SU-DHL-6 (cell line): Measurements from ENCODE around the gene GNG4.

Experiments used
- H2AFZ ChIP-seq: fragments of 200-600 bp; sonication (generic); 2 replicates; pipeline ENCODE4 v1.6.1; 2014; ENCODE audit warnings: low read depth, mild to moderate bottlenecking, moderate library complexity, mixed read lengths, antibody characterized with exemption, low read length; ENCODE audit not compliant: severe bottlenecking
- H3F3A ChIP-seq: fragments of 200-600 bp; shearing (Covaris generic); 2 replicates; pipeline ENCODE4 v1.6.0; 2016; ENCODE audit warnings: antibody characterized with exemption, mild to moderate bottlenecking; ENCODE audit not compliant: insufficient read depth
- H3K27ac ChIP-seq: fragments of 200-600 bp; sonication (generic); 2 replicates; pipeline ENCODE4 v1.5.1; 2016; ENCODE audit warnings: low read depth, mild to moderate bottlenecking, low read length, moderate library complexity, mixed read lengths
- H3K27me3 ChIP-seq: fragments of 200-600 bp; sonication (generic), shearing (Covaris generic); 2 replicates; pipeline ENCODE4 v1.6.0; 2014; ENCODE audit warnings: mild to moderate bottlenecking, low read length
- H3K36me3 ChIP-seq: fragments of 200-600 bp; sonication (generic); 2 replicates; pipeline ENCODE4 v1.6.1; 2014; ENCODE audit warnings: mild to moderate bottlenecking, low read length, mixed read lengths
- H3K4me2 ChIP-seq: fragments of 300-600, 200-600 bp; shearing (Covaris generic), sonication (generic); 2 replicates; pipeline ENCODE4 v1.6.0; 2014; ENCODE audit warnings: low read length, low read depth, mild to moderate bottlenecking; ENCODE audit not compliant: poor library complexity, severe bottlenecking
- H3K4me3 ChIP-seq: fragments of 200-600 bp; sonication (generic); 2 replicates; pipeline ENCODE4 v1.5.1; 2014; ENCODE audit warnings: antibody characterized with exemption, low read length, mild to moderate bottlenecking, mixed read lengths; ENCODE audit not compliant: insufficient read depth, poor library complexity, severe bottlenecking
- H3K79me2 ChIP-seq: fragments of 200-600 bp; sonication (generic); 2 replicates; pipeline ENCODE4 v1.6.1; 2014; ENCODE audit warnings: mild to moderate bottlenecking, low read length, moderate library complexity; ENCODE audit not compliant: insufficient read depth
- H3K9ac ChIP-seq: fragments of 200-600 bp; sonication (generic); 2 replicates; pipeline ENCODE4 v1.7.0; 2014; ENCODE audit warnings: mild to moderate bottlenecking, low read length
- H3K9me2 ChIP-seq: fragments of 200-600 bp; sonication (generic); replicated peaks from 2 replicates; pipeline ENCODE4 v1.6.1; 2014; ENCODE audit warnings: low read length; ENCODE audit not compliant: insufficient read depth
- H3K9me3 ChIP-seq: fragments of 200-600 bp; sonication (generic); 2 replicates; pipeline ENCODE4 v1.6.1; 2014; ENCODE audit warnings: low read length, mixed read lengths; ENCODE audit not compliant: insufficient read depth
- H4K20me1 ChIP-seq: fragments of 200-600 bp; sonication (generic); 2 replicates; pipeline ENCODE4 v1.6.1; 2014; ENCODE audit warnings: low read depth, mild to moderate bottlenecking, antibody characterized with exemption, low read length, moderate library complexity, mixed read lengths
- EZH2phosphoT487 ChIP-seq: fragments of 200-600 bp; sonication (generic), shearing (Covaris generic); conservative IDR thresholded peaks from 2 replicates; pipeline ENCODE4 v1.6.1; 2018; ENCODE audit warnings: mild to moderate bottlenecking, antibody characterized with exemption, low read length, moderate library complexity, mixed read lengths
- TF ChIP-seq, protein P1 (sequence below): fragments of 200-600 bp; sonication (generic); IDR thresholded peaks from one replicate; pipeline ENCODE4 v1.5.1; 2017; ENCODE audit warnings: antibody characterized with exemption, mild to moderate bottlenecking, low read length, moderate library complexity; ENCODE audit not compliant: insufficient read depth, poor library complexity, severe bottlenecking

Gene GNG4

DNA sequence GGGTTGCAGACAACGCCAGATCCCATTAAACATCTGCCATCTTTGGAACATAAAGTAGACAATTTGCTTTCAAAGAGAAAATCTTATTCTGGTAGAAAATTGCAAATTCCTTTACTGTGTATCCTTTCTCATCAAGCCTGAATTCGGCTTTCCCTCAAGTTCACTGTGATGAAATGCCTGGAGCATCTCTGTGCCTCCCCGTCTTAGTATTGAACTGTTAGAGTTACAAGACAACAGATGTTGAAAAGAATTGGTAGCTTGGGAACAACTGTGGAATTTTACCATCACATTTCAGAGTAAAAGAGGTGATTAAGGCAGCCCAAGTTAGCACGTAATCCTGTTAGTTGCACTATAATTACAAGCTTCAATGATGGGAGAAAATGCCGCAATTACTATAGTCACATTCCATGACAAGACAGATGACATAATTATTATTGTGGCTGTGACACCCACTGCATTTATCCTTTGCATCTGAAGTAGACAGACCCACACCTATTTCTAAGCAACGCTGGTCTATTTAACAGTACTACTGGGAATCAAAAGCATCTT, 90.9 kb downstream of the GNG4 start:
- H3K4me3 ChIP-seq, result no peak overlapping the region
- TF ChIP-seq EZH2phosphoT487, result no peak
- TF ChIP-seq, protein P1, sequence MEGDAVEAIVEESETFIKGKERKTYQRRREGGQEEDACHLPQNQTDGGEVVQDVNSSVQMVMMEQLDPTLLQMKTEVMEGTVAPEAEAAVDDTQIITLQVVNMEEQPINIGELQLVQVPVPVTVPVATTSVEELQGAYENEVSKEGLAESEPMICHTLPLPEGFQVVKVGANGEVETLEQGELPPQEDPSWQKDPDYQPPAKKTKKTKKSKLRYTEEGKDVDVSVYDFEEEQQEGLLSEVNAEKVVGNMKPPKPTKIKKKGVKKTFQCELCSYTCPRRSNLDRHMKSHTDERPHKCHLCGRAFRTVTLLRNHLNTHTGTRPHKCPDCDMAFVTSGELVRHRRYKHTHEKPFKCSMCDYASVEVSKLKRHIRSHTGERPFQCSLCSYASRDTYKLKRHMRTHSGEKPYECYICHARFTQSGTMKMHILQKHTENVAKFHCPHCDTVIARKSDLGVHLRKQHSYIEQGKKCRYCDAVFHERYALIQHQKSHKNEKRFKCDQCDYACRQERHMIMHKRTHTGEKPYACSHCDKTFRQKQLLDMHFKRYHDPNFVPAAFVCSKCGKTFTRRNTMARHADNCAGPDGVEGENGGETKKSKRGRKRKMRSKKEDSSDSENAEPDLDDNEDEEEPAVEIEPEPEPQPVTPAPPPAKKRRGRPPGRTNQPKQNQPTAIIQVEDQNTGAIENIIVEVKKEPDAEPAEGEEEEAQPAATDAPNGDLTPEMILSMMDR, result no peak
- no peak overlapping the region for H3K4me2 ChIP-seq
- H4K20me1 ChIP-seq, result no peaks in the 10 kb centered on the region
- H3K9me2 ChIP-seq, result no peaks in the 10 kb centered on the region
- no peak overlapping the region for H3K9ac ChIP-seq
- no peak overlapping the region for H3K27ac ChIP-seq
- H3K27me3 ChIP-seq, result no peaks in the 10 kb centered on the region
- H3K9me3 ChIP-seq, result no peaks in the 10 kb centered on the region
- H3K79me2 ChIP-seq, result no peaks in the 10 kb centered on the region
- no peak overlapping the region for H2AFZ ChIP-seq
- H3F3A ChIP-seq, result no peaks in the 10 kb centered on the region
- H3K36me3 ChIP-seq, result no peaks in the 10 kb centered on the region

DNA sequence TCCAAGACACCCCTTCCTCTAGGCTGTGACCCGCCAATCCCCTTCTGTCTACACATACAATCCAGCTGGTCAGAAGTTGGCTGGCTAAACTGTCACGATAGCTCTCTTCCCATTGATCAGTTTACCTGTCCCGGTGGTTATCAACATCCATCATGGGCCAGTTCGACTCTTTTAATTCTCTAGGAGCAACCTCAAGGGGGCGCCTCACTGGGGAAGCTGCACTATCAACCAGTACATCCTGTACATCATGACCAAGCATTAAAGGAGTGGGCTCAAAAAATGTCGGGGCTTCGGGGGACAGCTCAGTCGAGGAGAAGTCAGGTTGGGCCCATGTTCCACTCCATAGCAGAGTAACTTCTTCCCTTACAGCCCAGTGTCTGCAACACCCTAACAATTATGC, 92.1 kb downstream of the GNG4 start:
- Histone ChIP-seq H3K4me2 (no peak overlapping the region), H4K20me1 (no peaks in the 10 kb centered on the region), H2AFZ (no peak overlapping the region), H3K79me2 (no peaks in the 10 kb centered on the region), H3K9me2 (no peaks in the 10 kb centered on the region), H3K9me3 (no peaks in the 10 kb centered on the region), H3K9ac (no peak overlapping the region), H3K27ac (no peak overlapping the region), H3K27me3 (no peaks in the 10 kb centered on the region), H3K36me3 (no peaks in the 10 kb centered on the region), H3F3A (no peaks in the 10 kb centered on the region), H3K4me3 (no peak overlapping the region)
- no peak for TF ChIP-seq EZH2phosphoT487
- TF ChIP-seq, protein P1, result peak; percentile 29

DNA sequence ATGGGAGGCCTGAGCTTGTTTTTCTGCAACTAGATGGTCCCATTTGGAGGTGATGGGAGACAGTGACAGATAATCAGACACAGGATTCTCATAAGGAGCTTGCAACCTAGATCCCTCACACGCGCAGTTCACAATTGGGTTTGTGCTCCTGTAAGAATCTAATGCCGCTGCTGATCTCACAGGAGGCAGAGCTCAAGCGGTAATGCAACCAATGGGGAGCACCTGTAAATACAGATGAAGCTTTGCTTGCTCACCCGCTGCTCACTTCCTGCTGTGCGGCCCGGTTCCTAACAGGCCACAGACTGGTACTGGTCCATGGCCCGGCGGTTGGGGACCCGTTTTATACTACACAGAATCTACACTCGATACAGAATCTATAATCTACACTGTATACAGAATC, 92.8 kb downstream of the GNG4 start:
- TF ChIP-seq, protein P1, result no peak
- no peak overlapping the region for H3K4me3 ChIP-seq
- H3K36me3 ChIP-seq, result no peaks in the 10 kb centered on the region

More for the DNA sequence above, 92.8 kb downstream of the GNG4 start:
- Histone ChIP-seq H3K79me2 (no peaks in the 10 kb centered on the region), H3K27me3 (no peaks in the 10 kb centered on the region), H3K4me2 (no peak overlapping the region), H3K9me3 (no peaks in the 10 kb centered on the region), H3K27ac (no peak overlapping the region), H4K20me1 (no peaks in the 10 kb centered on the region), H3F3A (no peaks in the 10 kb centered on the region), H2AFZ (no peak overlapping the region), H3K9ac (no peak overlapping the region), H3K9me2 (no peaks in the 10 kb centered on the region)
